Kidney (tissue), 14 donors: ENCODE results near the gene ACTG1. TPM values are rescaled to one million over a fixed set of nuclear protein-coding genes. Genes with fewer than 3 reads are reported as not detected.

Experiments used
- DNase-seq, 5 donors: peaks; one replicate each; pipeline ENCODE4 v3.0.0-alpha.2; 2013 to 2020
- FAIRE-seq: peaks from 2 replicates; lab custom pipeline; 2012; peaks lifted over from hg19 to GRCh38; lab: Jason Lieb, UNC
- H3K27ac ChIP-seq, 2 donors: one replicate each; pipeline ENCODE4 v1.7.0; 2013; ENCODE audit warnings: low read depth in 2 of 2, low read length in 2 of 2, inconsistent platforms in 1 of 2
- H3K27me3 ChIP-seq: one replicate; pipeline ENCODE4 v1.7.1; 2013; ENCODE audit warnings: low read length, inconsistent platforms; ENCODE audit not compliant: control insufficient read depth, insufficient read depth
- H3K36me3 ChIP-seq, 3 donors: one replicate each; pipeline versions ENCODE4 v1.7.0 to v1.7.1; 2013; ENCODE audit warnings: low read length in 3 of 3, control low read depth in 1 of 3, inconsistent platforms in 1 of 3; ENCODE audit not compliant: insufficient read depth in 3 of 3, control insufficient read depth in 2 of 3
- H3K4me1 ChIP-seq, 3 donors: one replicate each; pipeline versions ENCODE4 v1.7.0 to v1.7.1; 2013; ENCODE audit warnings: low read length in 3 of 3, inconsistent platforms in 1 of 3, low read depth in 1 of 3; ENCODE audit not compliant: control insufficient read depth in 2 of 3, insufficient read depth in 2 of 3
- H3K4me3 ChIP-seq, 3 donors: one replicate each; pipeline versions ENCODE4 v1.7.0 to v1.8.1; 2013; ENCODE audit warnings: low read length in 3 of 3, control low read depth in 1 of 3, inconsistent platforms in 1 of 3
- H3K9ac ChIP-seq, 3 donors: one replicate each; pipeline versions ENCODE4 v1.7.0 to v1.7.1; 2013; ENCODE audit warnings: low read length in 3 of 3, control low read depth in 1 of 3, inconsistent platforms in 1 of 3
- H3K9me3 ChIP-seq, 3 donors: one replicate each; pipeline versions ENCODE4 v1.7.0 to v1.7.1; 2013; ENCODE audit warnings: low read length in 3 of 3, control low read depth in 1 of 3, inconsistent platforms in 1 of 3; ENCODE audit not compliant: control insufficient read depth in 2 of 3, insufficient read depth in 1 of 3
- CTCF ChIP-seq: IDR thresholded peaks from 3 replicates; pipeline ENCODE4 v1.5.1; 2012; ENCODE audit warnings: mild to moderate bottlenecking, moderate library complexity, borderline replicate concordance; ENCODE audit not compliant: insufficient read depth; ENCODE audit errors: extremely low read depth
- intact Hi-C: fragments of 100-400 bp; cut with DNase I; formaldehyde crosslinking; loops from one replicate; pipeline ENCODE4 v1.11.1; 2022
- polyA plus RNA-seq: library from polyadenylated mRNA; stranded (reverse); fragments of 350-450 nt; fragmentation: Illumina TruSeq; extraction: RNeasy Lipid Tissue Mini Kit (QIAGEN cat#74804); gene quantifications from one replicate; pipeline ENCODE4 v1.2.3, GENCODE V29; 2014; ENCODE audit warnings: low read depth, low replicate concordance; ENCODE audit not compliant: insufficient read depth
- total RNA-seq: library from RNA; stranded (reverse); fragmentation: NEBNext Ultra II Directional; extraction: Animal tissue kit (Norgen Biotek cat#: 25700); gene quantifications from one replicate; pipeline ENCODE4 v1.2.1, GENCODE V29; 2021
- donor health status: control.
- donor health status: control.
- donor health status: control.
- donor health status: control.
- donor health status: control.
- donor health status: DM: yes; HTN: yes; CAD: no.
- donor health status: Normal renal cell carcinoma (clear cell type).

ACTG1 gene
- total and polyA plus RNA-seq, 2 donors from 2014 or later, result 1,350 to 2,632 TPM

GRCh38 chr17:81523402-81524038, 10.9 kb upstream of the ACTG1 start:
- no peak overlapping the region for H3K4me3 ChIP-seq
- H3K27me3 ChIP-seq, result no peaks in the 10 kb centered on the region
- no peaks in the 10 kb centered on the region for H3K9me3 ChIP-seq
- no peak overlapping the region for H3K27ac ChIP-seq
- intact Hi-C loops, result no loop called here
- H3K4me1 ChIP-seq, result peaks cover 0 to 24% (median 2%) of the 10 kb centered on the region in 3 donors
- no peak for TF ChIP-seq CTCF
- H3K36me3 ChIP-seq, result no peaks in the 10 kb centered on the region
- FAIRE-seq (no peak), DNase-seq (peak in 4 of 5 donors; percentile 59 to 91 (median 72))
- no peak overlapping the region for H3K9ac ChIP-seq

- peaks cover 0 to 28% (median 2%) of the 10 kb centered on the region in 3 donors for H3K4me1 ChIP-seq
- no peaks in the 10 kb centered on the region for H3K36me3 ChIP-seq
- peak; percentile 25 for TF ChIP-seq CTCF
- FAIRE-seq (no peak), DNase-seq (peak; percentile 87 to 96 (median 96))
- no peaks in the 10 kb centered on the region for H3K27me3 ChIP-seq
- intact Hi-C loops, result no loop called here
- no peak overlapping the region for H3K27ac ChIP-seq
- no peak overlapping the region for H3K4me3 ChIP-seq
- H3K9me3 ChIP-seq, result no peaks in the 10 kb centered on the region
- no peak overlapping the region for H3K9ac ChIP-seq
Observed at GRCh38 chr17:81522491-81523401, 10.1 kb upstream of the ACTG1 start.

- H3K9ac ChIP-seq, result peak overlapping the region in 1 of 3 donors; percentile 69
- DNase-seq (peak in 2 of 5 donors; percentile 66 to 82), FAIRE-seq (no peak)
Observed at GRCh38 chr17:81520021-81520901, 7.7 kb upstream of the ACTG1 start.

More at GRCh38 chr17:81520021-81520901, 7.7 kb upstream of the ACTG1 start:
- H3K9me3 ChIP-seq, result no peaks in the 10 kb centered on the region
- H3K4me1 ChIP-seq, result peaks cover 0 to 41% (median 2%) of the 10 kb centered on the region in 3 donors
- no peaks in the 10 kb centered on the region for H3K27me3 ChIP-seq
- intact Hi-C loops, result no loop called here
- no peak overlapping the region for H3K4me3 ChIP-seq
- H3K36me3 ChIP-seq, result no peaks in the 10 kb centered on the region
- H3K27ac ChIP-seq, result no peak overlapping the region
- no peak for TF ChIP-seq CTCF
